GM18951 (cell line): ENCODE results near the gene CRABP2.

Experiments
- POLR2A ChIP-seq: IDR thresholded peaks from 4 replicates; pipeline ENCODE4 v1.6.1; 2011; ENCODE audit warnings: mild to moderate bottlenecking; ENCODE audit not compliant: insufficient read length, insufficient read depth; ENCODE audit errors: extremely low read depth
- in situ Hi-C: fragments of 300-500 bp; cut with MboI; formaldehyde crosslinking; loops from one replicate; pipeline ENCODE4 v1.12.0; 2022; ENCODE audit warnings: low sequenced_read_pairs, mixed read lengths, inconsistent platforms; ENCODE audit not compliant: unreplicated experiment

The CRABP2 gene

GRCh38 chr1:156662800-156663055 lies 42.7 kb downstream of the CRABP2 start:
- in situ Hi-C loops = no loop called here
- TF ChIP-seq POLR2A = no peak

GRCh38 chr1:156662005-156662799 lies 43.2 kb downstream of the CRABP2 start:
- in situ Hi-C loops = no loop called here
- no peak for TF ChIP-seq POLR2A

GRCh38 chr1:156660752-156661112 lies 44.7 kb downstream of the CRABP2 start:
- in situ Hi-C loops = no loop called here
- no peak for TF ChIP-seq POLR2A

- in situ Hi-C loops = no loop called here
- peak; percentile 37 for TF ChIP-seq POLR2A
These were observed 45.2 kb downstream of the CRABP2 start for GRCh38 chr1:156659988-156660751.

GRCh38 chr1:156659661-156659987 lies 45.8 kb downstream of the CRABP2 start:
- TF ChIP-seq POLR2A = no peak
- in situ Hi-C loops = no loop called here

- TF ChIP-seq POLR2A = no peak
These were observed 46.3 kb downstream of the CRABP2 start for GRCh38 chr1:156658945-156659574.

GRCh38 chr1:156658496-156658895 lies 46.9 kb downstream of the CRABP2 start:
- in situ Hi-C loops = no loop called here
- no peak for TF ChIP-seq POLR2A

More at GRCh38 chr1:156658945-156659574, 46.3 kb downstream of the CRABP2 start:
- in situ Hi-C loops = no loop called here

- in situ Hi-C loops = no loop called here
These were observed 47.6 kb downstream of the CRABP2 start for GRCh38 chr1:156657741-156658319.

GRCh38 chr1:156656806-156657740 lies 48.3 kb downstream of the CRABP2 start:
- TF ChIP-seq POLR2A = no peak
- in situ Hi-C loops = no loop called here

More at GRCh38 chr1:156657741-156658319, 47.6 kb downstream of the CRABP2 start:
- TF ChIP-seq POLR2A = no peak

- in situ Hi-C loops = no loop called here
These were observed 49.4 kb downstream of the CRABP2 start for GRCh38 chr1:156655904-156656516.

GRCh38 chr1:156655151-156655903 lies 50.1 kb downstream of the CRABP2 start:
- TF ChIP-seq POLR2A = no peak
- in situ Hi-C loops = no loop called here

More at GRCh38 chr1:156655904-156656516, 49.4 kb downstream of the CRABP2 start:
- no peak for TF ChIP-seq POLR2A
